Measurements from ENCODE around the gene TSPAN5. TPM values are rescaled to one million over a fixed set of nuclear protein-coding genes. Genes with fewer than 3 reads are reported as not detected.

TSPAN5 gene
- total RNA-seq, 2 donors from 2014 or later: 7.4 to 11.8 TPM

DNA sequence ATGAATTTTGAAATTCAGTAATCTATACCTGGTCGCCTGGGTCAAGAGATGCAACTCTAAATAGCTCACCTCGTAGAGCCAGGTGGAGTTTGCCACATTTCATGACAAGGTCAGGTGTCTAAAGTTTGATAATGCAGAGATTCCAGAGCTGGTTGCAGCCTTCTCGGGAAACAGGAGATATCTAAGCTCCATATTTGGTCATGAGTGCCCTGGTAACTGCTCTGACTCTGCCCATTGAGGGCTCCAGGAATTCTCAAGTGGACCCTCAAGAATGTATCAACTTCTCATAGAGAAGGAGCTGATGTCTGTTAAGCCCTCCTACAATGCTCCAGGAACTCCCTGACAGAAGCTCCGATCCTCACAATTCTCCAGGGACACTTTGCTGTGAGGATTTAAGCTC is 33.2 kb upstream of the TSPAN5 start:
- Mint-ChIP-seq H3K9me3 (peaks cover under 1% of the 10 kb centered on the region), H3K27me3 (ENCODE audit: insufficient read depth) (peaks cover 5% of the 10 kb centered on the region), H3K27ac (no peak overlapping the region), H3K4me3 (no peak overlapping the region), H3K36me3 (ENCODE audit: low read depth) (no peaks in the 10 kb centered on the region), H3K4me1 (peaks cover 5% of the 10 kb centered on the region)
- Histone ChIP-seq H3K9me3 (ENCODE audit: control insufficient read depth, low read length) (peaks cover 4% of the 10 kb centered on the region), H3K4me3 (ENCODE audit: low read length) (no peak overlapping the region), H3K9ac (ENCODE audit: extremely low read depth, low read length, poor library complexity, severe bottlenecking) (no peak overlapping the region), H3K27me3 (ENCODE audit: control insufficient read depth, insufficient read depth, low read length, poor library complexity, severe bottlenecking) (no peaks in the 10 kb centered on the region), H3K27ac (ENCODE audit: low read depth, low read length) (no peak overlapping the region), H3K36me3 (ENCODE audit: control insufficient read depth, insufficient read depth, low read length) (no peaks in the 10 kb centered on the region), H3K4me1 (ENCODE audit: control insufficient read depth, insufficient read depth, low read length) (peaks cover 3% of the 10 kb centered on the region)
- DNase-seq: no peak
- WGBS, 2 experiments (ENCODE audit: insufficient coverage in 1 of 2, insufficient read length in 1 of 2): 90 to 94% methylated on average over 3 to 4 of the region's 4 CpGs
- TF ChIP-seq, protein P1, sequence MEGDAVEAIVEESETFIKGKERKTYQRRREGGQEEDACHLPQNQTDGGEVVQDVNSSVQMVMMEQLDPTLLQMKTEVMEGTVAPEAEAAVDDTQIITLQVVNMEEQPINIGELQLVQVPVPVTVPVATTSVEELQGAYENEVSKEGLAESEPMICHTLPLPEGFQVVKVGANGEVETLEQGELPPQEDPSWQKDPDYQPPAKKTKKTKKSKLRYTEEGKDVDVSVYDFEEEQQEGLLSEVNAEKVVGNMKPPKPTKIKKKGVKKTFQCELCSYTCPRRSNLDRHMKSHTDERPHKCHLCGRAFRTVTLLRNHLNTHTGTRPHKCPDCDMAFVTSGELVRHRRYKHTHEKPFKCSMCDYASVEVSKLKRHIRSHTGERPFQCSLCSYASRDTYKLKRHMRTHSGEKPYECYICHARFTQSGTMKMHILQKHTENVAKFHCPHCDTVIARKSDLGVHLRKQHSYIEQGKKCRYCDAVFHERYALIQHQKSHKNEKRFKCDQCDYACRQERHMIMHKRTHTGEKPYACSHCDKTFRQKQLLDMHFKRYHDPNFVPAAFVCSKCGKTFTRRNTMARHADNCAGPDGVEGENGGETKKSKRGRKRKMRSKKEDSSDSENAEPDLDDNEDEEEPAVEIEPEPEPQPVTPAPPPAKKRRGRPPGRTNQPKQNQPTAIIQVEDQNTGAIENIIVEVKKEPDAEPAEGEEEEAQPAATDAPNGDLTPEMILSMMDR (conservative IDR thresholded peaks at IDR 0.05): no peak

DNA sequence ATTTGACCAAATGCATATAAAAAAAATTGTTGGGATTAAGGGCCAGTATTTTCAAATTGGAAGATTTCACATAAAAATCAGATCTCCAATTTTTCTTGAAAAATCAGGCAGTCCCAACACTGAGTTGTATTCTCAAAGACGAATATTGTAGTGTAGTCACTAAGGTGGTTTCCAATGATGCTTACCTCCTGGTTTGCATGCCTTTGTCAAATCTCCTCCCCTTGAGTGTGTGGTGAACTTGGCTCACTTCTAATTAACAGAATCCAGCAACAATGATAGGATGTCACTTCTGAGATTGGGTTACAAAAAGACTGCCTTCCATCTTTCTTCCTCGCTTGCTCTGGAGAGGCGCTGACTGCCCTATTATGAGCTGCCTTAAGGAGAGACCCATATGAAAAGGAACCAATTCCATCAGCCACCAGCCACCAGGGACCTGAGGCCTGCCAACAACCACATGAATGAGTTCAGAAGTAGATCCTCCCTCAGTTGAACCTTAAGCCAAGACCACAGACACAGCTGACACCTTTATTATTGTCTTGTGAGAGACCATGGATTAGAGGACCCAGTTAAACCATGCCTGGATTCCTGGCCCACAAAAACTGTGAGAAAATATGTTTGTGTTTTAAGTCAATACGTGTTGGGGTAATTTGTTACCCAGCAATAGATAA is 31.2 kb upstream of the TSPAN5 start:
- H3K4me3 ChIP-seq (ENCODE audit: low read length): no peak overlapping the region

DNA sequence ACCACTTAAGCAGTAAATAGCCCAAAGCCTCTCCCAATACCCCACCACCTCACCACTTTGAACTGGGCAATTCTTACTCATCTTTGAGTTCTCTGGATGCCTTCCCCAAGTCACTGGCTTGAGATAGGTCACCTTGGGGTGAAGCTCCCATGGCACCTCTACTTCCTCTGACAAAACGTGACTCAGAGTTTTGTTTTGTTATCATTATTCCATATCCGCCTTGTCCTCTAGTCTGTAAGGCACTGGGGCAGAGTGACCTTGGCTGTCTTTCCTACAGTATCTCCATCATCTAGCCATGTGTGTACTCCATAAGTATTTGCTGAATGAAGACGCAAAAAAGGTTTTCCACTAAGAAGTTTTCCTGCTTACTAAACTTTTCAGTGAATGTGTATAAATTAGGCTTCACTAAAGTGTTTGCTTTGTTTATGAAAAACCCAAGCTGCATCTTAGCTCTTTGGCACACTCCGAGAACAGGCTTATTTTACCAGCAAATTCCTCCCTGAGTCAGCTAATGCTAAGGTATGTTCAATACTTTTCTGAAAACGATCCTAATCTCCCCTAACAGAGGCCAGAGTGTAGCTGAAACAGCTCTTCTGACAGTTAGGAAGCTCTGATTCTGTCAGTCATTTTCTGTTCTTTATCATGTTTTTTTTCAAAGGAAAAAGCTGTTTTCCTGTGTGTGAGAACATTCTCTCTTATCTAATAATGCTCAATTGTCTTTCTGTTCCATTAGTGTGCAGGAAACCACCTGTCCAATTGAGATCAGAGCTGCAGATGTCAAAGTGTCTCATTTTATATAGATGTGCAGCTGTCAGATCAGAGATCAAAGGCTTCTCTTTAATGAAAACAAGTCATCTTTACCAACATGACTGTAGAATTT is 30.2 kb upstream of the TSPAN5 start:
- Mint-ChIP-seq H3K36me3 (ENCODE audit: low read depth) (no peaks in the 10 kb centered on the region), H3K27me3 (ENCODE audit: insufficient read depth) (peaks cover 5% of the 10 kb centered on the region), H3K9me3 (no peaks in the 10 kb centered on the region), H3K4me1 (peaks cover 22% of the 10 kb centered on the region), H3K27ac (no peak overlapping the region), H3K4me3 (no peak overlapping the region)
- Histone ChIP-seq H3K9ac (ENCODE audit: extremely low read depth, low read length, poor library complexity, severe bottlenecking) (no peak overlapping the region), H3K9me3 (ENCODE audit: control insufficient read depth, low read length) (no peaks in the 10 kb centered on the region), H3K27me3 (ENCODE audit: control insufficient read depth, insufficient read depth, low read length, poor library complexity, severe bottlenecking) (no peaks in the 10 kb centered on the region), H3K4me1 (ENCODE audit: control insufficient read depth, insufficient read depth, low read length) (peaks cover 9% of the 10 kb centered on the region), H3K27ac (ENCODE audit: low read depth, low read length) (no peak overlapping the region), H3K4me3 (ENCODE audit: low read length) (no peak overlapping the region), H3K36me3 (ENCODE audit: control insufficient read depth, insufficient read depth, low read length) (no peaks in the 10 kb centered on the region)
- TF ChIP-seq, protein P1 (conservative IDR thresholded peaks at IDR 0.05): no peak
- no peak for DNase-seq
- WGBS, 2 experiments (ENCODE audit: insufficient coverage in 1 of 2, insufficient read length in 1 of 2): 90 to 92% methylated on average over 5 of the region's 5 CpGs

More for the DNA sequence above, 31.2 kb upstream of the TSPAN5 start:
- no peak for DNase-seq
- WGBS, 2 experiments (ENCODE audit: insufficient coverage in 1 of 2, insufficient read length in 1 of 2): 95% methylated on average over 2 to 4 of the region's 4 CpGs
- H3K27me3 Mint-ChIP-seq (ENCODE audit: insufficient read depth): peaks cover 5% of the 10 kb centered on the region
- no peak overlapping the region for H3K9ac ChIP-seq (ENCODE audit: extremely low read depth, low read length, poor library complexity, severe bottlenecking)
- peaks cover 22% of the 10 kb centered on the region for H3K4me1 Mint-ChIP-seq
- no peaks in the 10 kb centered on the region for H3K9me3 ChIP-seq (ENCODE audit: control insufficient read depth, low read length)
- no peaks in the 10 kb centered on the region for H3K36me3 Mint-ChIP-seq (ENCODE audit: low read depth)
- no peak overlapping the region for H3K27ac Mint-ChIP-seq
- H3K9me3 Mint-ChIP-seq: no peaks in the 10 kb centered on the region
- no peaks in the 10 kb centered on the region for H3K36me3 ChIP-seq (ENCODE audit: control insufficient read depth, insufficient read depth, low read length)
- TF ChIP-seq, protein P1 (conservative IDR thresholded peaks at IDR 0.05): no peak
- H3K4me3 Mint-ChIP-seq: no peak overlapping the region
- H3K27ac ChIP-seq (ENCODE audit: low read depth, low read length): no peak overlapping the region
- no peaks in the 10 kb centered on the region for H3K27me3 ChIP-seq (ENCODE audit: control insufficient read depth, insufficient read depth, low read length, poor library complexity, severe bottlenecking)
- H3K4me1 ChIP-seq (ENCODE audit: control insufficient read depth, insufficient read depth, low read length): peaks cover 9% of the 10 kb centered on the region

All from endodermal cell (in vitro differentiated cells).